CD4-positive, alpha-beta T cell treated with Interleukin-1 beta for 1 hour (primary cell): Measurements from ENCODE around the gene TAMALIN.
"Not testable (repeated sequence)": the region's sequence is repeated elsewhere in the genome, so short reads cannot be mapped to it uniquely, and the experiment has no call there.

Experiments
- DNase-seq, 2 donors: peaks; one replicate each; pipeline ENCODE4 v3.0.0-alpha.2; 2020 to 2022

TAMALIN gene

GRCh38 chr12:52006726-52007157, at the start of gene TAMALIN:
TSS of gene TAMALIN (plus strand) at chr12:52006946. CDS start at chr12:52007020, 74 bp downstream.
- DNase-seq: peak; percentile 89

- DNase-seq: no peak
These were observed 48.2 kb upstream of the TAMALIN start for GRCh38 chr12:51958542-51958941.

GRCh38 chr12:51959211-51959610, 47.5 kb upstream of the TAMALIN start:
- DNase-seq: no peak

- DNase-seq: no peak
These were observed 46.8 kb upstream of the TAMALIN start for GRCh38 chr12:51959921-51960320.

GRCh38 chr12:51960488-51960887, 46.3 kb upstream of the TAMALIN start:
- no peak for DNase-seq

GRCh38 chr12:51960890-51961289, 45.9 kb upstream of the TAMALIN start:
- DNase-seq: no peak

GRCh38 chr12:51961834-51962233, 44.9 kb upstream of the TAMALIN start:
- no peak for DNase-seq

- DNase-seq: no peak
These were observed 44.0 kb upstream of the TAMALIN start for GRCh38 chr12:51962737-51963136.

GRCh38 chr12:51963477-51963876, 43.3 kb upstream of the TAMALIN start:
- DNase-seq: no peak

GRCh38 chr12:51969643-51970042, 37.1 kb upstream of the TAMALIN start:
- no peak for DNase-seq

- DNase-seq: peak; percentile 36 to 45
These were observed 35.7 kb upstream of the TAMALIN start for GRCh38 chr12:51970904-51971646.

- no peak for DNase-seq
These were observed 34.9 kb upstream of the TAMALIN start for GRCh38 chr12:51971679-51972421.

- no peak for DNase-seq
These were observed 34.3 kb upstream of the TAMALIN start for GRCh38 chr12:51972422-51972812.

- DNase-seq: peak; percentile 56 to 73
These were observed 33.9 kb upstream of the TAMALIN start for GRCh38 chr12:51972849-51973273.

- DNase-seq: no peak
These were observed 33.2 kb upstream of the TAMALIN start for GRCh38 chr12:51973560-51973959.

GRCh38 chr12:51974646-51975045, 32.1 kb upstream of the TAMALIN start:
- no peak for DNase-seq

GRCh38 chr12:51975196-51975595, 31.6 kb upstream of the TAMALIN start:
- no peak for DNase-seq

- DNase-seq: peak in 1 of 2 donors; percentile 25
These were observed 30.2 kb upstream of the TAMALIN start for GRCh38 chr12:51976376-51977160.

GRCh38 chr12:51977320-51977753, 29.4 kb upstream of the TAMALIN start:
- no peak for DNase-seq

- DNase-seq: not testable (repeated sequence)
These were observed 27.4 kb upstream of the TAMALIN start for GRCh38 chr12:51979306-51979705.

- DNase-seq: peak; percentile 73 to 75
These were observed 26.5 kb upstream of the TAMALIN start for GRCh38 chr12:51980051-51980808.

- DNase-seq: no peak
These were observed 26.0 kb upstream of the TAMALIN start for GRCh38 chr12:51980809-51981127.

GRCh38 chr12:51984657-51985056, 22.1 kb upstream of the TAMALIN start:
- no peak for DNase-seq
